BJ (cell line): ENCODE data around the gene RNU6-7. TPM values are rescaled to one million over a fixed set of nuclear protein-coding genes. Genes with fewer than 3 reads are reported as not detected.

ENCODE experiments used
- CTCF ChIA-PET: fragments of 350-600 bp; formaldehyde crosslinking; extraction: SDS; loops from one replicate; lab custom pipeline; 2021; ENCODE audit warnings: antibody characterized with exemption, inconsistent platforms; lab: Yijun Ruan, JAX
- POLR2A ChIA-PET: fragments of 300-600 bp; sonication (Branson Sonifier 250); formaldehyde crosslinking; extraction: SDS; loops from one replicate; lab custom pipeline; 2021; ENCODE audit warnings: antibody characterized with exemption; lab: Charles Lee
- DNase-seq: peaks from one replicate; pipeline ENCODE4 v3.0.0-alpha.2; 2011; ENCODE audit warnings: low read depth
- H3K27me3 ChIP-seq: 2 replicates; pipeline ENCODE4 v1.6.0; 2011; ENCODE audit warnings: low read length; ENCODE audit not compliant: control insufficient read depth, insufficient read depth
- H3K36me3 ChIP-seq: 2 replicates; pipeline ENCODE4 v1.5.1; 2011; ENCODE audit warnings: low read length; ENCODE audit not compliant: control insufficient read depth, insufficient read depth
- H3K4me3 ChIP-seq: 2 replicates; pipeline ENCODE4 v1.5.1; 2011; ENCODE audit warnings: low read depth, mild to moderate bottlenecking, control low read depth, low read length
- polyA plus RNA-seq: library from polyadenylated mRNA; depleted of rRNA; stranded (reverse); fragments of >200 nt; gene quantifications from 2 replicates; pipeline ENCODE4 v1.2.3, GENCODE V29; 2011
- TF ChIP-seq, protein P1 (sequence below): IDR thresholded peaks from 2 replicates; pipeline ENCODE4 v1.5.1; 2011; ENCODE audit warnings: low read depth, mild to moderate bottlenecking, control low read depth, inconsistent platforms, low read length, moderate library complexity; ENCODE audit not compliant: insufficient read depth

The RNU6-7 gene
- polyA plus RNA-seq, 1 experiment, result not detected

DNA sequence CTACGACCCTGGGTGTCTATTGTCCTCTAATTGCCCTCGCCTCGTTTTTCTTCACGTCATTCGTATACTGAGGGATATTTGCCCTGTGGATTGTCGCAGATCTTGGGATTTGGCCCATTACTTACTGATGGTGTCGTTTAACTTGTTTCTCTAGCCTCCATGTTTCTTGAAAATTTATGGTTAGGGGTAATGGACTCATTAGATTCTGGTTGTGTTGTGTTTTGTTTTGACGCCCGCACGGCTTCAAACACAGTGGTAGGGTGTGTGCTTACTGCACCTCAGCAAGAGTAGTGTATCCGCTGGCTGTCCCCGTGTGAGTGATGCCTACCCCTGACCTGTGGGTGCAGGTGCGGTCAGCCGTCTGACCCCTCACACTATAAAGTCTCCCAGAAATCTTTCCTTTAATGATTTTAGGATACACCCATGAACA, 2.1 kb downstream of the RNU6-7 start:
- CTCF ChIA-PET, result no interaction called here
- Histone ChIP-seq H3K27me3 (peaks cover 2% of the 10 kb centered on the region; the same call in 1 of the 2 replicates), H3K36me3 (no peaks in the 10 kb centered on the region), H3K4me3 (peak overlapping the region; percentile 53)
- DNase-seq, result no peak
- TF ChIP-seq, protein P1, sequence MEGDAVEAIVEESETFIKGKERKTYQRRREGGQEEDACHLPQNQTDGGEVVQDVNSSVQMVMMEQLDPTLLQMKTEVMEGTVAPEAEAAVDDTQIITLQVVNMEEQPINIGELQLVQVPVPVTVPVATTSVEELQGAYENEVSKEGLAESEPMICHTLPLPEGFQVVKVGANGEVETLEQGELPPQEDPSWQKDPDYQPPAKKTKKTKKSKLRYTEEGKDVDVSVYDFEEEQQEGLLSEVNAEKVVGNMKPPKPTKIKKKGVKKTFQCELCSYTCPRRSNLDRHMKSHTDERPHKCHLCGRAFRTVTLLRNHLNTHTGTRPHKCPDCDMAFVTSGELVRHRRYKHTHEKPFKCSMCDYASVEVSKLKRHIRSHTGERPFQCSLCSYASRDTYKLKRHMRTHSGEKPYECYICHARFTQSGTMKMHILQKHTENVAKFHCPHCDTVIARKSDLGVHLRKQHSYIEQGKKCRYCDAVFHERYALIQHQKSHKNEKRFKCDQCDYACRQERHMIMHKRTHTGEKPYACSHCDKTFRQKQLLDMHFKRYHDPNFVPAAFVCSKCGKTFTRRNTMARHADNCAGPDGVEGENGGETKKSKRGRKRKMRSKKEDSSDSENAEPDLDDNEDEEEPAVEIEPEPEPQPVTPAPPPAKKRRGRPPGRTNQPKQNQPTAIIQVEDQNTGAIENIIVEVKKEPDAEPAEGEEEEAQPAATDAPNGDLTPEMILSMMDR, result no peak
- POLR2A ChIA-PET, result no interaction called here

DNA sequence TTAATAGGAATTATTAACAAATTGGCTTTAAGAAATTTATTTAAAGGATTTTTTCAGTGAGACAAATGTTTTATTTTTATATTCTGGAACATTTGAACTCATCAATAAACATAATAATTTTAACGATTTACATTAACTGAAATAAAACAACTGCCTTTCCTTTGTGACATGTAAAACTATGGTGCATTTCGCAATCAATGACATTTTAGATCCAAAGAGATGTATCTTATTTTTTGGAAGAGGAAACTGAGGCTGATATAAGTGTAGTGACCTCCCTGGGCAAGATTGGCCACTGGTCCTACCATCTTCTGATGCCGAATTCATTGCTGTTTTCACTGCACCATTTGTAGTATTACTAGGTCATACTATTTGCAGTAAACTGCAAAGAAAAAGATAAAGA, 3.7 kb downstream of the RNU6-7 start:
- Histone ChIP-seq H3K27me3 (peaks cover 5% of the 10 kb centered on the region), H3K4me3 (no peak overlapping the region), H3K36me3 (no peaks in the 10 kb centered on the region)
- TF ChIP-seq, protein P1, result no peak
- CTCF ChIA-PET, result no interaction called here
- no peak for DNase-seq
- POLR2A ChIA-PET, result no interaction called here

GRCh38 chr14:32205984-32206383, 4.1 kb downstream of the RNU6-7 start:
- DNase-seq, result no peak
- Histone ChIP-seq H3K27me3 (peaks cover 5% of the 10 kb centered on the region), H3K36me3 (no peaks in the 10 kb centered on the region), H3K4me3 (no peak overlapping the region)
- ChIA-PET POLR2A (no interaction called here), CTCF (interaction anchor here (1.3 to 2.2 kb wide), 2 partner anchors 19 to 354 kb away, joined by 3 to 7 read pairs; no protein-coding TSS in a partner anchor)
- TF ChIP-seq, protein P1, result no peak

- POLR2A ChIA-PET, result interaction anchor here (0.6 kb wide), 1 partner anchor 423 kb away, joined by 5 read pairs; no protein-coding TSS in a partner anchor
- Histone ChIP-seq H3K27me3 (peaks cover 5% of the 10 kb centered on the region), H3K36me3 (no peaks in the 10 kb centered on the region), H3K4me3 (no peak overlapping the region)
- TF ChIP-seq, protein P1, result no peak
- CTCF ChIA-PET, result interaction anchor here (0.8 to 2.2 kb wide), 3 partner anchors 13 to 353 kb away, joined by 3 to 7 read pairs (median 3); no protein-coding TSS in a partner anchor
- no peak for DNase-seq
Observed at GRCh38 chr14:32206552-32206951, 4.7 kb downstream of the RNU6-7 start.

DNA sequence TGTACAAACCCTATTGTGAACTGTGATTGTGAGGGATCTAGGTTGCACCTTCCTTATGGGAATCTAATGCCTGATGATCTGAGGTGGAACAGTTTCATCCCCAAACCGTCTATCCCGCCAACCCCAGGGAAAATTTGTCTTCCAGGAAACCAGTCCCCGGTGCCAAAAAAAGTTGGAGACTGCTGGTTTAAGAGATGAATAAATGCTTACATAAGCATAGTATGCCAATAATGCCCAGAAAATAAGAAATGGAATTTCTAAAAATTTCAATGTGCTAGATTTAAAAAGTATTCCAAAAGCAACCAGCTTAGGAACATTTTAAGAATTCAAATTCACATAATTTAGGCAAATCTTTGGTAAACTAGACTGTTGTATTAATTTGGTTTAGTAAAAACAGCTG, 6.6 kb downstream of the RNU6-7 start:
- no peaks in the 10 kb centered on the region for H3K36me3 ChIP-seq
- DNase-seq, result no peak
- TF ChIP-seq, protein P1, result no peak
- peaks cover 5% of the 10 kb centered on the region for H3K27me3 ChIP-seq
- CTCF ChIA-PET, result interaction anchor here (0.8 kb wide), 1 partner anchor 83 kb away, joined by 3 read pairs; no protein-coding TSS in a partner anchor
- H3K4me3 ChIP-seq, result no peak overlapping the region
- POLR2A ChIA-PET, result no interaction called here
